CD1c-positive myeloid dendritic cell (primary cell): Measurements from ENCODE around the gene ZC3H4.

Experiments
- DNase-seq: peaks from one replicate; pipeline ENCODE4 v3.0.0-alpha.2; 2016; ENCODE audit errors: extremely low spot score

The ZC3H4 gene

DNA sequence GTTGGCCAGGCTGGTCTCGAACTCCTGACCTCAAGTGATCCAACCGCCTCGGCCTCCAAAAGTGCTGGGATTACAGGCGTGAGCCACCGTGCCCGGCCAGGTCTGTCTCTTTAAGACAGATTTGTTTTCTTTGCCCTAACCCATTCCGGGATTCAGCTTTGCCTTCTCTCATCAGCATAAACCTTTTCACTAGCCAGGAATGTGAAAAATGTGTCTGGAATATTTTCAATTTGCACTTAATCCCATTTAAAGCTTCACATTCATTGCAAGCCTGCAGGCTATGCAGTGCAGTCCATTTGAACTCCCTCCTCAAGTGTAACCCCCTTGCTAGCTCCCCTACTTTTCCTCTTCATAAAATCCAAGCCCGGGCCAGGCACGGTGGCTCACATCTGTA is 64.3 kb downstream of the ZC3H4 start:
- DNase-seq: no peak

GRCh38 chr19:47047763-47048405 is 65.7 kb downstream of the ZC3H4 start:
- peak; percentile 88 for DNase-seq

DNA sequence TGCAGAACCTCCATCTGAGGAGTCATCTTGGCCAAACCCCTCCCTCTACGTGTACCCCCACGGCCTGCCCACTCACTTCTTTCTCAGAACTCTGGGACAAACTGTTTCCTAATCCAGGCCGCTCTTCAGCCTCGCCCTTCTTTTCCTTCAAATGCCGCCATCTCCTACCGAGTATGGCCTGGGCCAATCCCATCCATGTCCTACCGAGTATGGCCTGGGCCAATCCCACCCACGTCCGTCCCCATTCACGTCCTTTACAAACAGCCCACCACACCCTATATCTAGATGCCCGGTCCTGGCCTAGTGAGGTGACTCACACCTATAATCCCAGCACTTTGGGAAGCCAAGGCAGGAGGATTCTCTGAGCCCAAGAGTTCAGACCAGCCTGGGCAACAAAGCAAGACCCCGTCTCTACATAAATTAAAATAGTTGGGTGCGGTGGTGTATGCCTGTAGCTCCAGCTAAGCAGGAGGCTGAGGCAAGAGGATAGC is 66.3 kb downstream of the ZC3H4 start:
- peak; percentile 16 for DNase-seq

DNA sequence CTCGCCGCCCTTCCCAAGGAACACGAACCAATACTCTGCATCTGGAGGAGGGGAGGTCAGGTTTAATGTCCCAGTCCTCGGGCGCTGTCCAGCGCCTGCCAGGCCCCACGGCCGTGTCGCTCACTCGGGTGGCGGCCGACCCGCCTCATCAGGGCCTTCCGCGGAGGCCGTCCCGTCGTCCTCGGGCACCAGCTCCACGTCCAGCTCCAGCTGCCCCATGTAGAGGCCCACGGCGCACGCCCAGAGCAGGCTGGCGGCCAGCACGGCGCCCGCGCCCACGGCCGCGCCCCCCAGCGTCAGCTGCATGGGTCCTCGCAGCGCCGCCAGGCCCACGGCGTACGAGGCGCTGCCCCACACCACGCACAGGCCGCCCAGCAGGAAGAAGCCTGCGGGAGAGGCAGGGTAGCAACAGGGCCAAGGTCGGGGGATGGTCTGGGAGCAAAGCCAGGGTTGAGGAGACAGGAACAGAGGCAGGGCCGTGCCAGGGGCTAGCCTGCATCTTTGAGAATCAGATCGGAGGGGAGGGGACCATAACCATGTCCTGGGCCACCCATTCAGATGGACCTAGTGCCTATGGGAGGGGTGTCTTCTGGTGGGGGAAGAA is 67.6 kb downstream of the ZC3H4 start:
- DNase-seq: no peak

- DNase-seq: no peak
Measured at GRCh38 chr19:47044946-47045866, 68.4 kb downstream of the ZC3H4 start.

- DNase-seq: no peak
Measured at GRCh38 chr19:47040869-47041268, 72.7 kb downstream of the ZC3H4 start.

GRCh38 chr19:47039239-47039874 is 74.2 kb downstream of the ZC3H4 start:
- no peak for DNase-seq

- DNase-seq: no peak
Measured at GRCh38 chr19:47037766-47038165, 75.8 kb downstream of the ZC3H4 start.

- no peak for DNase-seq
Measured at GRCh38 chr19:47036097-47036651, 77.4 kb downstream of the ZC3H4 start.

DNA sequence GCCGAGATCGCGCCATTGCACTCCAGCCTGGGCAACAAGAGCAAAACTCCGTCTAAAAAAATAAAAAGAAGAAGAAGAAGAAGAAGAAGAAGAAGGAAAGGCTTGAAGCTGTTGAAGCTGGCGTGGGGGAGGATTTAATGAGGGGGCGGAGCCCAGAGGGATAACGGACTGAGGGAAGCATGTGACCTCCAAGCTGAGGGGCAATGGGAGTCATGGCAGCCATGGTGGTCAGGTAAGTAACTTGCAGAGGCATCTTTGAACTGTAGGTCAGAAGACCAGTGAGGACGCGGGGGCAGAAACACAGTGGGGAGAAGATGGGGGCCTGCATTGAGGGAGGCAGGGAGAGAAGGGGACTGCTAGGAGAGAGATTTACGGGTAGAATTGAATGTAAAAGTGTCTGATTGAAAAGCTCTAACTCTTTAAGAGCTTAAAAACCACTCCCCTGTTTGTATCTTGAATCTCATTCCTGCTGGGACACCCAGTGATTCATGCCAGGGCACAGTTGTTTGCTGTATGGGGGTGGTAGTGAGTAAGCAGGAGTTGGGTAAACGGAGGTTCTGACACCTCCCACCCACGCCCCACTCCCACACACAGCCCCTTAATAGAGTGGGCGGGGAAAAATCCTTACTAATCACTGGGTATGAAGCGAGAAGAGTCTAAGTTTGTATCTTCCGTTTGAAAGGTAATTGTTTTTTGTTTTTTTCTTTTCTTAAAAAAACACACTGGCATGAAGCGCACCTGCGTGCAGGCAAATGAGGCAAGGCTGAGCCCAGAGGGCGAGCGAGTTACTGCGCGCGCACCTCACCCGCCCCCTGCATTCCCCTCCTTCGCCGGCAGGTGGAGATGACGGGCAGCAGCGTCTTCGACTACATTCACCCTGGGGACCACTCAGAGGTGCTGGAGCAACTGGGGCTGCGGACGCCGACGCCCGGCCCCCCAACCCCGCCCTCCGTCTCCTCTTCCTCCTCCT is 78.2 kb downstream of the ZC3H4 start:
- DNase-seq: peak; percentile 94

DNA sequence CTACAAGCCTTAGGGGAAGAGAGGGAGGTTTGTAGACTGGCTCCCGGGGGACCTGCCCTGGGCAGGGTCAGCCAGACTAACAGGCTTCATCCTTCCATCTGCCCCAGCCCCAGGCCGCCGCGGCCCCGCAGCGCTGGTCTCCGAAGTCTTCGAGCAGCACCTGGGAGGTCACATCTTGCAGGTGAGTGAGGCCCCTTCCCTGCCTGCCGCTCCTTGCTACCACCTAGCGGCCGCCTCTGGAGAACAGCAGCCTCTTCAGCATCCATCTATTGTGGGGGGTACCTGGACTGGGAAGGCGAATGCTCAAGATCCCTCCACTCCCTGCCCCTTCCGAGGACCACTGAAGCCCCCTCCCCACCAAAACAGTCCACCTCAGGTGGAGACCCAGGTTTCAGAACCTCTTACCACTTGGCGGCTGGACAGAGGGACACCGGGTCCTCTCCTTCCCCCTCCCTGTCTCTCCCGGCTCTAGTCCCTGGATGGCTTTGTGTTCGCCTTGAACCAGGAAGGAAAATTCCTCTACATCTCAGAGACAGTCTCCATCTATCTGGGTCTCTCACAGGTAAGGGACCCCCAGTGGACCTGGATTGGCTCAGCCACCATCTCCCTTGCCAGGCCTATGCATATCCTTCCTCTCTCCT is 81.3 kb downstream of the ZC3H4 start:
- DNase-seq: peak; percentile 31

- no peak for DNase-seq
Measured at GRCh38 chr19:47028195-47028601, 85.4 kb downstream of the ZC3H4 start.

DNA sequence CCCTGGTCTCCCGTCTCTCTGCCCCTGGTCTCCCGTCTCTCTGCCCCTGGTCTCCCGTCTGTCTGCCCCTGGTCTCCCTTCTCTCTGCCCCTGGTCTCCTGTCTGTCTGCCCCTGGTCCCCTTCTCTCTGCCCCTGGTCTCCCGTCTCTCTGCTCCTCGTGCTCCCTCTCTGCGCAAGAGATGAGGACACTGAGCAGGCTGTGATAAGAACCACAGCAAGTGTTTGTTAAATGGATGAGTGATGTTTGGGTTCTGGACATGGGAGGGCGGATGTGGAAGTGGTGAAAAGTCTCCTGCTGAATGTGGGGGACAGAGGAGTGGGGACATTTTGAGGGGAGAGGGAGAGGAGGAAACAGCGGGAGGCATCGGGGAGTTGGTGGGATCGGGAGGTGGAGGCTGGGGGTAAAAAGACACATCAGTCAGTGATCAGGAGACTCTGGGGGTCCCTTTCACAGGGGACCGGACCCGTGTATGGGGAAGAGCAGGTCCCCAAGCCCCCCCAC is 85.9 kb downstream of the ZC3H4 start:
- no peak for DNase-seq

DNA sequence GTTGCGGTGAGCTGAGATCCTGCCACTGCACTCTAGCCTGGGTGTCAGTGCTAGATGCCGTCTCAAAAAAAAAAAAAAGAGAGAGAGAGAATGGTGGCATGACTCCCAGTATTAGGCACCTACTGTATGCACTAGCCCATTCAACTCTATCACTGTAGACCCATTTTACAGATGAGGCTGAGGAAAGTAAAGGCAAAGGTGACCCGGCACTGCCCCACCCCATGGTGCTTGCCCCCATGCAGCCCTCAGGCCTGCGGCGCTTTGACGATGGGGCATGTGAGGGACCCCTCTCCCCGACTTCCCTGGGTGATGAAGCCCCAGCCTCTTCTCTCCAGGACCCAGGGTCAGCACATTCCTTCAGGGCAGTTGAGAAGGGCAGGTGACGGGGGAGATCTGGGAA is 86.7 kb downstream of the ZC3H4 start:
- DNase-seq: no peak

DNA sequence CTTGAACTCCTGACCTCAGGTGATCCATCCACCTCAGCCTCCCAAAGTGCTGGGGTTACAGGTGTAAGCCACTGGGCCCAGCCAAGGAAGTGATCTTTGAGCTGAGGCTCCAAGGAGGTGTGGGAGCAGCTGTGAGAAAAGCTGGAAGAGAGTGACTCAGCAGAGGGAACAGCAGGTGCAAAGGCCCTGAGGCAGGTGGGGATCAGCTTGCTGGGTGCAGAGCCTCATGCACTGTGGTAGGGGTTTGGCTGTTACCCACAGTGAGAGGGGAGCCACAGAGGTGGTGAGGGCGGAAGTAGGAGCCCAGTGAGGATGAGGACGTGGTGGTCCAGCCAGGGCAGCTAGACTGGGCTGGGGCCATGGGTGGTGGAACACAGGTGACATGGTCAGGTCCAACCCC is 87.4 kb downstream of the ZC3H4 start:
- no peak for DNase-seq

GRCh38 chr19:47024502-47024901 is 89.1 kb downstream of the ZC3H4 start:
- DNase-seq: no peak

DNA sequence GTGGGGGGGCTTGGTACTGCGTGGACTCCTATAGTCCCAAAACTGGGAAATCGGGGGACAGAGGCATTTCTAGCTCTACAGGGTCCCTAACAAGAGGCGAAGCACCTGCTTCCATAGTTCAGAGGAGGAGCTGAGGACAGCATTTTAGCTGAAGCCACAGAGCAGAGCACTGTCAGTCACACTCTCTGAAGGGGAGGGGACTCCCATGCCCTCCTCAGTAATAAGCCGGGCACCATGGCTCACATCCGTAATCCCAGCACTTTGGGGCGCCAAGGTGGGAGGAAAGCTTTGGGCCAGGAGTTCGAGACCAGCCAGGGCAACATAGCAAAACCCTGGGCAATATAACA is 90.2 kb downstream of the ZC3H4 start:
- no peak for DNase-seq

DNA sequence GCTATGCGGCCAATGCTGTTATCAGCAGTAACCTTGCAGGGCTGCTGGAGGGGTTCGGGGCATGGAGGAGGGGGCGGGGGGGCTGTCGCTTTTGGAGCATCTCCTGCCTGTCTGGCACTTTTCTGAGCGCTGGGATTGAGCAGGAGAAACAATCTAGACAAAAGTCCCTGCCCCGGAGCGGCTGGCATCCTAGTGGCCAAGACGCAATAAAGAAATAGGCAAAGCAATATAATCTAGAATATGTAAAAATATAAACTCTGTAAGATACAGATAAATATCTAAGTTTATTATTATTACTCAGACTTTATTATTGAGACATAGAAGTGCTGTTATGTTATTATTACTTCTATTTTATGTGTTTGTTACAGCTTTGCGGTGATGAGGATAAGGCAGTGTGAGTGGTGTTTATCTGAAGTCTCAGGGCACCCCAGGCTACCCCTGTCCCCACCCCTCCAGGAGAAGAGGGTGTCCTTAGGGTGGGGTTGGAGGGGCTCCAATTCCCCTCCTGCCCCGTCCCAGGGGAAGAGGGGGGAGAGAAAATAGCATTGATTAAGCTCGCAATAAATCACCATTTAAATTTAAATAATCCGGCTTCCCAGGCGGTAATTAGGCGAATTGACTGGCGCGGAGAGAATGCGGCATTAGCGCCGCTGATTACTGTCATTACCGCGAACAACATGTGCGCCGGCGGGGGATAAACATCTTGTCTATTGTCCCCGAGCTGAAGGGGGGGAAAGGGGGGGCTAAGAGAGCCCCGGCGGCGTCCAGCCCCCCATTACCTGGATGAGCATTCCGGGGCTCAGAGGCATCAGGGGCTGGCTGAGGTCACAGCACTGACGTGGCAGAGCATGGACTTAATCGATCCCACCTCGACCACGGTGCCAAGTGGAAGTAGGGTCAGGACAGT is 90.8 kb downstream of the ZC3H4 start:
- DNase-seq: no peak

DNA sequence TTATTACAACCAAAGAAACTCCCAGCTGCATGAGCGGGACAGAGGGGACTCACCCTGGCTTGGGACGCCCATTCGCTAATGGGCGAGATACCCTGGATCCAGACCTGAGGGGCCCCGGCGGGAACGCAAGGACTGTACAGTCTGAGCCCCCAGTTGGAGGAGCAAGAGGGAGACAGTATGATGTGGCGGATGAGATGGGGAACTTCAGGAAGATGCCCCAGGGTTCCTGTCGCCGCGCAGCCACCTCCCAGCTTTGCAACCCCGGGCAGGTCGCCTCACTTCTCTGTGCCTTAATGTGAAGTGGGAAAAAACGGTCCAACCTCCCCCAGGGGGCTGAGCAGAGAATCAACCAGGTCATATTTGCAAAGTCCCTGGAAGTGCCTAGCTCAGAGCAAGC is 91.4 kb downstream of the ZC3H4 start:
- no peak for DNase-seq
